Measurements from ENCODE around the gene PIEZO2. TPM values are rescaled to one million over a fixed set of nuclear protein-coding genes. Genes with fewer than 3 reads are reported as not detected.

The PIEZO2 gene
- total RNA-seq, 1 donor from 2014 or later, result 20.4 TPM

GRCh38 chr18:10951631-10952544, 197.5 kb downstream of the PIEZO2 start:
- no peaks in the 10 kb centered on the region for H3K27me3 ChIP-seq
- H3K27ac ChIP-seq, result no peak overlapping the region
- no peaks in the 10 kb centered on the region for H3K4me1 ChIP-seq
- H3K4me3 ChIP-seq, result no peak overlapping the region
- H3K36me3 ChIP-seq, result no peaks in the 10 kb centered on the region
- no peak for TF ChIP-seq CTCF (IDR thresholded peaks at IDR 0.05)
- H3K9me3 ChIP-seq, result no peaks in the 10 kb centered on the region
- DNase-seq, result no peak
- ATAC-seq, result no peak
- intact Hi-C loops (cut with DNase I), result no loop called here

DNA sequence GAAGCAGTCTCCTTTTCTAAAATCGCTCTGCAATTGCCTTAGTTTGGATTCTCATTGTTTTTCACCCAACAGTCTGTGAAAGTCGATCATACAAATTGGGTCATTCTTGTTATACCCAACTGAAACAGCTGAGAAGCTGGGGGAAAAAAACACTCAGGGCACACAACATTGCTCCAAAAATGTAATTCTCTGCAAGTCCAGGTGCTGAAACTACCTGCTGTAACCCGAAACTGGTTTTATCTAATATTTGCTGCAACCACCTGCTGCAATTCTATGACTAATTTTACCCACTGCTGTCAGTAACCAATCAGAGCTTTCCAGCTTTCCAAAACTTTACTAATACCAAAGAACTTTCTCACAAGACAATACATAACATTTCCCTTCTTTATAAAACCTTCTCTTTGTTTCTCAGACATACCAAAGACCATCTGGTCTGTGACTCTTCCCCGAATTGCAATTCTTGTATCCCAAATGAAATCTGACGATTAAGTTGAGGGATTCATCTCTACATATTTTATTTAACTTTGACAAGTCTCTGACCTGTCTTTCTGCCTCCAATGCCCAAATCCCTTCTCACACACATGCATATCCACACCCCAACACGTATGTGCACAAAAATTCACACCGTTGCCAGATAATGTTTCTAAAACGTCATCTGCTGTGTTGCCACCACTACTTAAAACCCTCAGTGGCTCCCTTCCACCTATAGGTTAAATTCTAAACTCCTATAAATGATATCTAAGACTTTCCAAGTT, 198.3 kb downstream of the PIEZO2 start:
- H3K36me3 ChIP-seq, result no peaks in the 10 kb centered on the region
- no peaks in the 10 kb centered on the region for H3K27me3 ChIP-seq
- intact Hi-C loops (cut with DNase I), result no loop called here
- H3K4me3 ChIP-seq, result no peak overlapping the region
- no peak overlapping the region for H3K27ac ChIP-seq
- DNase-seq (no peak), ATAC-seq (no peak)
- no peaks in the 10 kb centered on the region for H3K4me1 ChIP-seq
- H3K9me3 ChIP-seq, result peaks cover 5% of the 10 kb centered on the region
- no peak for TF ChIP-seq CTCF (IDR thresholded peaks at IDR 0.05)

DNA sequence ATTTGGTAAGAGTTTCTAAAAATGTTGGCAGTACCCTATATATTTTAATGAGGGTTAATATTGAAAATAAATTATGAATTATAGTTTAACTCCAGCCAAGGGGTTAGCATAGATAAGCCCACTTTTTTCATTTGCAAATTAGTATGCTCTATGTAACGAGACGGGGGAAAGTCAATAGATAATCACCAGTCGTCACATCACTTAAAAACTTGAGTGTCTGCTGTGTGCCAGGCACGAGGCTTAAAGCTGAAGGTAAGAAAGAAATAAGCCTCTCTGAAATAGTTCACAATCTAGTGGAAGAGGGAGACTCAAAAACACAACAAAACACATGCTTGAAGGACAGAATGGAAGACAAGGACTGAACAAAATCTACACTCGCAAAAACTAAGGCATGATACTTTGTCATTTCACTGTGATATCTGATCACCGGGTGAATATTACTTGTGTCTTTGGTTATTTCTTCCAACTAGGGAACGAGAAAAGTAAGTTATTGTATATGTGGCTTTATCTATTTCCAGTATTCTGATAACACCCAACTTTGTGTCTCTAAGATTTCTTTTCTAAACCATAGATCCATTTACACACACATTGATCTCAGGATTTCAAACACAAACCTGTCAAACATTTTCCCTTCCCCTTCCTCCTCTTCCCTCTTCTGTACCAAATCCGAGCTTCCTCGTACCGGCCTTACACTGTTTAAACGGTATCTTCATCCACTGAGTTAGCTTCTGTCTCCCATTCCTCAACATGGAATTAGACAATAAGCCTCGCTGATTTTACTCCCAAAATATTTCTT, 199.1 kb downstream of the PIEZO2 start:
- no peaks in the 10 kb centered on the region for H3K36me3 ChIP-seq
- ATAC-seq (no peak), DNase-seq (no peak)
- no peak overlapping the region for H3K4me3 ChIP-seq
- no peaks in the 10 kb centered on the region for H3K4me1 ChIP-seq
- TF ChIP-seq CTCF (IDR thresholded peaks at IDR 0.05), result no peak
- H3K27me3 ChIP-seq, result no peaks in the 10 kb centered on the region
- intact Hi-C loops (cut with DNase I), result no loop called here
- peaks cover 13% of the 10 kb centered on the region for H3K9me3 ChIP-seq
- no peak overlapping the region for H3K27ac ChIP-seq

DNA sequence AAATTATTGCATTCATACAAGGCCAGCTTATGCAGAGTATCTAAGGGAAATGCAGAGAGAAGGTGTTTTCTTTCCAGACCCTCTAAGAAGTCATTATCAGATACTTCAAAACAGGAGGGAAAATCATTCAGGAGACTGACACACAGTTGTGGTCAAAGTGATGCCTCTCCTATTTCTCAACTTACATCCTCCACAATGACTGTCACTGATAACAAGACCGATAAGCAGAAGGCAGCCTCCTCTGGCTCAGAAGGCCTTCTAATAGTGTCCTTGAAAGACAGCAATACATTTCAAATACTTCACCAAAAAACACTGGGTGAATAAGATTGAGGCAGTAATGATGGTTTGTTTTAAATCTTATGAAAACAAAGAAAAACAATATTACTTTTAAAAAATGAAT, 199.7 kb downstream of the PIEZO2 start:
- Histone ChIP-seq H3K36me3 (no peaks in the 10 kb centered on the region), H3K4me1 (no peaks in the 10 kb centered on the region), H3K9me3 (peaks cover 19% of the 10 kb centered on the region), H3K27me3 (no peaks in the 10 kb centered on the region), H3K4me3 (no peak overlapping the region), H3K27ac (no peak overlapping the region)
- ATAC-seq, result no peak
- no peak for DNase-seq
- intact Hi-C loops (cut with DNase I), result no loop called here
- TF ChIP-seq CTCF (IDR thresholded peaks at IDR 0.05), result no peak

DNA sequence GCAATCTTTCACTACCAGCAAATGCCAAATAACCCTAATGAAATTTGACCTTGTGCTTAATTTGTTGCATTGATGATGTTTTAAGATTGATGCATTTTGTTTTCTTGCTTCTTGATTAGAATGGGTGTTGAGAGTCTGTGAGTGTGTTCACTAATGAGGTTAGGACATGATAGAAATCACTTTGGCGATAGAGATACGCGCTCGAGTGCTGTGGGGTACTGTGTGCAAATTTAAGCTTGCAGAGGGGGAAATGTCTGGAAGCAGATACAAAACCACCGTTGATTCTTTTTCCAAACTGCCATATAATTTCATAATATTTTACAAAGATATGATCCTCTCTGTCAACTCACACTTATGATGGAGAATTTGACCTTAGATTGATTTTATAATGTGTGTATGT, 200.9 kb downstream of the PIEZO2 start:
- H3K4me1 ChIP-seq, result no peaks in the 10 kb centered on the region

More for the DNA sequence above, 200.9 kb downstream of the PIEZO2 start:
- intact Hi-C loops (cut with DNase I), result no loop called here
- Histone ChIP-seq H3K27ac (no peak overlapping the region), H3K36me3 (no peaks in the 10 kb centered on the region), H3K4me3 (no peak overlapping the region), H3K27me3 (no peaks in the 10 kb centered on the region), H3K9me3 (peaks cover 22% of the 10 kb centered on the region)
- TF ChIP-seq CTCF (IDR thresholded peaks at IDR 0.05), result no peak
- DNase-seq (no peak), ATAC-seq (no peak)

Data from upper lobe of right lung (tissue), 1 donor.